GM18517 (cell line): ENCODE data around the gene PDYN.

Experiments
- ATAC-seq: cut with Tn5 transposase; IDR thresholded peaks from one replicate; pipeline ENCODE4 v1.9.1; 2021; ENCODE audit warnings: mild to moderate bottlenecking, moderate library complexity; ENCODE audit not compliant: unreplicated experiment

Gene PDYN

GRCh38 chr20:1995531-1996310 is 1.9 kb upstream of the PDYN start:
- ATAC-seq = no peak

GRCh38 chr20:1994627-1995026 is 769 bp upstream of the PDYN start:
- ATAC-seq = no peak

GRCh38 chr20:1992359-1993110 is 1.3 kb downstream of the PDYN start:
- ATAC-seq = no peak

- ATAC-seq = no peak
Observed at GRCh38 chr20:1987826-1988225, 6.0 kb downstream of the PDYN start.

- ATAC-seq = no peak
Observed at GRCh38 chr20:1983301-1983700, 10.6 kb downstream of the PDYN start.

GRCh38 chr20:1982686-1983085 is 11.2 kb downstream of the PDYN start:
- ATAC-seq = no peak

GRCh38 chr20:1979106-1979778 is 14.6 kb downstream of the PDYN start:
- ATAC-seq = no peak

- no peak for ATAC-seq
Observed at GRCh38 chr20:1975291-1975690, 18.6 kb downstream of the PDYN start.

- no peak for ATAC-seq
Observed at GRCh38 chr20:1973601-1974440, 20.0 kb downstream of the PDYN start.

- ATAC-seq = no peak
Observed at GRCh38 chr20:1971893-1972586, 21.8 kb downstream of the PDYN start.

GRCh38 chr20:1968964-1969363 is 24.9 kb downstream of the PDYN start:
- no peak for ATAC-seq

GRCh38 chr20:1965520-1966351 is 28.1 kb downstream of the PDYN start:
- no peak for ATAC-seq

- ATAC-seq = no peak
Observed at GRCh38 chr20:1964659-1965405, 29.0 kb downstream of the PDYN start.

- ATAC-seq = no peak
Observed at GRCh38 chr20:1964061-1964460, 29.8 kb downstream of the PDYN start.

GRCh38 chr20:1961374-1961773 is 32.5 kb downstream of the PDYN start:
- ATAC-seq = no peak

GRCh38 chr20:1959156-1959555 is 34.7 kb downstream of the PDYN start:
- no peak for ATAC-seq

- ATAC-seq = no peak
Observed at GRCh38 chr20:1958426-1958825, 35.4 kb downstream of the PDYN start.

- no peak for ATAC-seq
Observed at GRCh38 chr20:1955217-1955616, 38.6 kb downstream of the PDYN start.

GRCh38 chr20:1953621-1954020 is 40.2 kb downstream of the PDYN start:
- ATAC-seq = no peak
